ENCODE measurements around the gene MTSS2. TPM values are rescaled to one million over a fixed set of nuclear protein-coding genes. Genes with fewer than 3 reads are reported as not detected.

Gene MTSS2
- total and polyA plus RNA-seq, 7 experiments from 2014 or later = 1.4 to 16.7 (median 11.5) TPM; not detected in 2

DNA sequence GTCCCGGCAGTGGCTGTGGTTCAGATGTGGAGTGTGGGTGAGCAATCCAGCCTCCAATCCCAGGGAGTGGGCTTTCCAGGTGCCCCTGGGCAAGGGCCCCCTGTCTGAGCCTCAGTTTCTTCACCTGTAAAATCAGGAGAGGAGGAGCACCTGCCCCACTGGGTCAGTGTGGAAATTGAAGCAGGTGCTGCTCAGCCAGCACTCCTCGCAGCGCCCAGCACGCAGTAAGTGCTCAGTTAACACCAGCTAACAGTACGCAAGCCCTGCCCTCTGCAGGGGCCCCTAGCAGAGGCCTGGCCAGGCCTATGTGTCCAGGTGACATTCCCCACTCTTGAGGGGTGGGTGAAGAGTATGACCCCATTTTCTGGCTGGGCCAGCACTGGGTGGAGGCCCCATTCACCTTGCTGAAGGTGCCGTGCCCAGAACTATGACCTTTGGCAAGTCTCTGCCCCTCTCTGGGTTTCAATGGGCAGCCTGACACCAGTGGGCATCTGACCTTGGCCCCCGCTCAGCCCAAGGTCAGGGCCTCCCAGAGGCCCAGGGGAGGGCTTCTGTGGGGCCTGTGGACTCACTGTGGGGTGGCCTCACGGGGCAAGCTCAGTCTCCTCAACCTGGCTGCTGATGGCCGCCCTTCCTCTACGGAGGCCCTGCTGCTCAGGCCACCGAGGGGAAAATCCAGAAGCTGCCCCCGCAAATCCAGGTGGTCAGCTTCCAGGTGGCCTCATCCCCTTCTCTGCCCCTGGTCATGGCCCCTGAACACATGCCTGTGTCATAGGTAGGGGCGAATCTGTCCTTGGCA lies 2.5 kb downstream of the MTSS2 start:
- peak overlapping the region in 2 of 10 donors; percentile 28 to 29 for H3K4me3 Mint-ChIP-seq
- intact Hi-C loops (cut with micrococcal nuclease) = no loop called here
- Histone ChIP-seq H3K27me3 (ENCODE audit: control insufficient read depth in 2 of 2, insufficient read depth in 2 of 2, low read length in 2 of 2) (peaks cover 0 to 6% of the 10 kb centered on the region in 2 donors), H3K4me3 (ENCODE audit: low read length) (no peak overlapping the region), H3K9me3 (ENCODE audit: control insufficient read depth in 2 of 3, low read length in 3 of 3) (no peaks in the 10 kb centered on the region), H3K27ac (ENCODE audit: low read depth, low read length) (no peak overlapping the region), H3K4me1 (ENCODE audit: control insufficient read depth in 2 of 2, insufficient read depth in 2 of 2, low read length in 2 of 2) (peaks cover 0 to 7% of the 10 kb centered on the region in 2 donors), H3K36me3 (ENCODE audit: control insufficient read depth in 2 of 3, insufficient read depth in 3 of 3, low read length in 3 of 3) (no peaks in the 10 kb centered on the region)
- H3K9me3 Mint-ChIP-seq = peaks cover 0 to 2% (median 0%) of the 10 kb centered on the region in 11 donors
- peaks cover 0 to 9% (median 4%) of the 10 kb centered on the region in 7 donors for H3K4me1 Mint-ChIP-seq
- ChIA-PET CTCF (interaction anchor here (0.6 kb wide), 1 partner anchor 60 kb away, joined by 4 read pairs; no protein-coding TSS in a partner anchor), POLR2A (no interaction called here)
- peaks cover 0 to 3% (median 0%) of the 10 kb centered on the region in 5 donors for H3K36me3 Mint-ChIP-seq
- H3K27me3 Mint-ChIP-seq = peaks cover 0 to 26% (median 4%) of the 10 kb centered on the region in 5 donors
- ATAC-seq (no peak), DNase-seq (peak in 1 of 9 donors; percentile 5)
- no peak overlapping the region for H3K27ac Mint-ChIP-seq

- Mint-ChIP-seq H3K4me1 (peaks cover 0 to 9% (median 4%) of the 10 kb centered on the region in 7 donors), H3K4me3 (peak overlapping the region in 1 of 10 donors; percentile 29), H3K27me3 (peaks cover 0 to 26% (median 4%) of the 10 kb centered on the region in 5 donors), H3K27ac (no peak overlapping the region), H3K9me3 (peaks cover 0 to 2% (median 0%) of the 10 kb centered on the region in 11 donors), H3K36me3 (peaks cover 0 to 3% (median 0%) of the 10 kb centered on the region in 5 donors)
- no peak for ATAC-seq
- Histone ChIP-seq H3K27me3 (ENCODE audit: control insufficient read depth in 2 of 2, insufficient read depth in 2 of 2, low read length in 2 of 2) (peaks cover 0 to 6% of the 10 kb centered on the region in 2 donors), H3K4me3 (ENCODE audit: low read length) (no peak overlapping the region), H3K27ac (ENCODE audit: low read depth, low read length) (no peak overlapping the region), H3K4me1 (ENCODE audit: control insufficient read depth in 2 of 2, insufficient read depth in 2 of 2, low read length in 2 of 2) (peaks cover 0 to 7% of the 10 kb centered on the region in 2 donors), H3K36me3 (ENCODE audit: control insufficient read depth in 2 of 3, insufficient read depth in 3 of 3, low read length in 3 of 3) (no peaks in the 10 kb centered on the region), H3K9me3 (ENCODE audit: control insufficient read depth in 2 of 3, low read length in 3 of 3) (no peaks in the 10 kb centered on the region)
- intact Hi-C loops (cut with micrococcal nuclease) = no loop called here
- POLR2A ChIA-PET = interaction anchor here (1.3 kb wide), 1 partner anchor 87 kb away, joined by 4 read pairs; no protein-coding TSS in a partner anchor
- CTCF ChIA-PET = interaction anchor here (0.6 kb wide), 1 partner anchor 61 kb away, joined by 4 read pairs; no protein-coding TSS in a partner anchor
- peak in 1 of 9 donors; percentile 4 for DNase-seq
These were observed 3.4 kb downstream of the MTSS2 start for GRCh38 chr16:70682239-70683145.

DNA sequence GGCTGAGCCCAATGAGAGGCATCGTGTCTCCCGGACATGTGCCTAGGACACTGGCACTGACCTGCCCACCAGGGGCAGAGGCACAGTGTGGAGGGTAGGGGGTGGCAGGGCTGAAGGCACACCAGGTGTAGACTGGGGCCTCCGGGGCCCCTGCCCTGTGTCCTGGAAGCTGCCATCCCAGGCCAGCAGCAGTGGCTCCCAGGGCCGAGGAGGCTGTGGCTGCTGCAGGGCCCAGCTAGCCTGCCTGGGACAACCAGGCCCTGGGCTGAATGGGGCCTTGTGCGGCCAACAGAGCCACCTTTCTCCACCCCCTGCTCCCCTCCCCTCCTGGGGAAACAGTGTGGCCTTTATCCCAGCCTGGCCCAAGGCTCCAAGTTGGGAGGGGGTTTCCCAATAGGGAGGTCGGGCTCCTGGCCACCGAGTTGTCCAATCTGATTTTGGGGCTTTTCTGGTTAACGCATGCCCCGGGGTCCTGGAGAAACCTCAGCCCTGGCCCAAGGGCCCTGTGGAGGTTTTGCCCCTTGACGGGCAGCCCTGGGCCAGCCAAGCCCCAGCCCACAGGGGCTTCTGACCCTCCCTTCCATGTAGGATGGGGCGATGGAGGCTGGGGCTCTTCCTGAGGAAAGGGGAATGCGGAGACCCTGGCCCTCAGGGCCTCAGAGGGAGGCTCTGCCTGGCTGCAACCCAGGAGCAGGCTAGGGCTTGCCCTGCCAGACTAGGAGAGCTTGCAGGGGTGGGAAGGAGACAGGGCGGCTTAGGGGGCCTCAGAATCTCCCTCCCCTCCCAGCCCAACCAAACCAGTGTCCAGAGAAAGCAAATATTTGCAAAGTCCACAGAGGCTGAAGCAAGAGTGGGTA lies 4.2 kb downstream of the MTSS2 start:
- Mint-ChIP-seq H3K27ac (no peak overlapping the region), H3K9me3 (peaks cover 0 to 2% (median 0%) of the 10 kb centered on the region in 11 donors), H3K36me3 (peaks cover 0 to 3% (median 0%) of the 10 kb centered on the region in 5 donors), H3K27me3 (peaks cover 0 to 18% (median 4%) of the 10 kb centered on the region in 5 donors), H3K4me1 (peaks cover 0 to 9% (median 3%) of the 10 kb centered on the region in 7 donors), H3K4me3 (no peak overlapping the region)
- Histone ChIP-seq H3K9me3 (ENCODE audit: control insufficient read depth in 2 of 3, low read length in 3 of 3) (no peaks in the 10 kb centered on the region), H3K27ac (ENCODE audit: low read depth, low read length) (no peak overlapping the region), H3K27me3 (ENCODE audit: control insufficient read depth in 2 of 2, insufficient read depth in 2 of 2, low read length in 2 of 2) (peaks cover 0 to 6% of the 10 kb centered on the region in 2 donors), H3K4me3 (ENCODE audit: low read length) (no peak overlapping the region), H3K36me3 (ENCODE audit: control insufficient read depth in 2 of 3, insufficient read depth in 3 of 3, low read length in 3 of 3) (no peaks in the 10 kb centered on the region), H3K4me1 (ENCODE audit: control insufficient read depth in 2 of 2, insufficient read depth in 2 of 2, low read length in 2 of 2) (peaks cover 0 to 7% of the 10 kb centered on the region in 2 donors)
- peak in 1 of 9 donors; percentile 7 for DNase-seq
- ChIA-PET POLR2A (interaction anchor here (1.3 kb wide), 1 partner anchor 88 kb away, joined by 4 read pairs; no protein-coding TSS in a partner anchor), CTCF (interaction anchor here (0.7 to 3.9 kb wide), 3 partner anchors 28 to 89 kb away, joined by 4 to 33 read pairs (median 6); no protein-coding TSS in a partner anchor)
- intact Hi-C loops (cut with micrococcal nuclease) = no loop called here
- ATAC-seq = no peak

GRCh38 chr16:70680495-70681381 lies 5.1 kb downstream of the MTSS2 start:
- Mint-ChIP-seq H3K36me3 (peaks cover 0 to 3% (median 0%) of the 10 kb centered on the region in 5 donors), H3K27ac (peak overlapping the region in 1 of 9 donors; percentile 83), H3K9me3 (peaks cover 0 to 2% (median 0%) of the 10 kb centered on the region in 11 donors), H3K27me3 (peaks cover 0 to 13% (median 3%) of the 10 kb centered on the region in 5 donors), H3K4me1 (peaks cover 0 to 9% (median 0%) of the 10 kb centered on the region in 7 donors), H3K4me3 (no peak overlapping the region)
- ATAC-seq (no peak), DNase-seq (peak in 1 of 9 donors; percentile 7)
- POLR2A ChIA-PET = interaction anchor here (1.3 kb wide), 1 partner anchor 89 kb away, joined by 4 read pairs; no protein-coding TSS in a partner anchor
- Histone ChIP-seq H3K27ac (ENCODE audit: low read depth, low read length) (no peak overlapping the region), H3K27me3 (ENCODE audit: control insufficient read depth in 2 of 2, insufficient read depth in 2 of 2, low read length in 2 of 2) (peaks cover 0 to 6% of the 10 kb centered on the region in 2 donors), H3K4me1 (ENCODE audit: control insufficient read depth in 2 of 2, insufficient read depth in 2 of 2, low read length in 2 of 2) (peaks cover 0 to 7% of the 10 kb centered on the region in 2 donors), H3K4me3 (ENCODE audit: low read length) (no peak overlapping the region), H3K36me3 (ENCODE audit: control insufficient read depth in 2 of 3, insufficient read depth in 3 of 3, low read length in 3 of 3) (no peaks in the 10 kb centered on the region), H3K9me3 (ENCODE audit: control insufficient read depth in 2 of 3, low read length in 3 of 3) (no peaks in the 10 kb centered on the region)
- CTCF ChIA-PET = interaction anchor here (0.7 to 3.9 kb wide), 3 partner anchors 27 to 90 kb away, joined by 4 to 33 read pairs (median 6); no protein-coding TSS in a partner anchor
- intact Hi-C loops (cut with micrococcal nuclease) = loop anchor here in 1 of 2 donors (1.0 kb wide), 1 partner anchor 91 kb away; no protein-coding TSS in a partner anchor
